ENCODE results near the gene CAP1. TPM values are rescaled to one million over a fixed set of nuclear protein-coding genes. Genes with fewer than 3 reads are reported as not detected.
"Not testable (repeated sequence)": the region's sequence is repeated elsewhere in the genome, so short reads cannot be mapped to it uniquely, and the experiment has no call there.

CAP1 gene, protein sequence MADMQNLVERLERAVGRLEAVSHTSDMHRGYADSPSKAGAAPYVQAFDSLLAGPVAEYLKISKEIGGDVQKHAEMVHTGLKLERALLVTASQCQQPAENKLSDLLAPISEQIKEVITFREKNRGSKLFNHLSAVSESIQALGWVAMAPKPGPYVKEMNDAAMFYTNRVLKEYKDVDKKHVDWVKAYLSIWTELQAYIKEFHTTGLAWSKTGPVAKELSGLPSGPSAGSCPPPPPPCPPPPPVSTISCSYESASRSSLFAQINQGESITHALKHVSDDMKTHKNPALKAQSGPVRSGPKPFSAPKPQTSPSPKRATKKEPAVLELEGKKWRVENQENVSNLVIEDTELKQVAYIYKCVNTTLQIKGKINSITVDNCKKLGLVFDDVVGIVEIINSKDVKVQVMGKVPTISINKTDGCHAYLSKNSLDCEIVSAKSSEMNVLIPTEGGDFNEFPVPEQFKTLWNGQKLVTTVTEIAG
- total RNA-seq, result 421 and 435 TPM in 2 replicates

DNA sequence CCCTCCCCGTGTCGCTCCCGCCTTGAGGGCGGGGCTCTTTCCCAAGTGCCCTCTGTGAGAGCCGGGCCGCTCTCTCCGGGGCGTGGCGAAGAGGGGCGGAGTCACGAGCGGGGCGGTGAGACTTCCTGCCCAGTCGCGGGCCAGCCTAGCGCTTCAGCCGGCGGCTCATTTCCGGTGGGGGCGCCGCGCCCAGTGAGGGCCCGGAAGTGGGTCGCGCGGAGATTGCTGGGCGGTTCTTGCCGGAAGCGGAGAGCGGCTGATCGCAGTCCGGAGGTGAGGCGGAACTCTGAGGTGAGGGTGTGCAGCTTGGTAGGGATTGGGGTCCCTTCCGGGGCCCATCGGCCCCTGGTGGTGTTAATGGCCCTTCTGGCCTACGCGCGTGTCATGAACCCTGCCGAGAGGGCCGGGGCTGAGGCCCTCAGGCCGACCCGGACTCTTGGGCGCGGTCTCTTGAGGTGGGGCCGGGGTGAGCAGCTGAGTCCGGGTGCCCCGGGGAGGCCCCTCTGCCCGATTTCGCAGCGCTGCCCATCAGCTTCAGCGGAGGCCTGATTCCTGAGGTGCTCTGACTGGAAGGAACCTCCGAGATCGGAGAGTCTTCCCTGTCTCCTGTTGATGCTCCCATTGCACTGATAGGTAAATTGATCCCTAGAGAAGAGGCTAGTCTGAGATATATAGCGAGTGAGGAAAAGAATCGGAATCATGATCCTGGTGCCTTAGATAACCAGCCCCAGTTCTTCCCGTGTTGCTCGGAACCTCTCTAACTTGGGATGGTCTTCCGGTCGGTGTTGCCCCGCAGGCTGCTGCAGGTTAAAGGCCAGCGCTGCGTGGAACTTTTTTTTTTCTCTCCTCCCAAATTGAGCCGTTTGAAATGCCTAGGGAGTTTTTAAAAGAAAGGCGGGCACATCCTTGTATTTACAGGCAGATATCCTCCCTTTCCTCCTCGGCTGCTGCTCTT lies at the start of gene CAP1:
Gene CAP1 (plus strand): TSS at position 219 of the 955 bp plus-strand sequence. CDS start 18,618 bp downstream, outside the sequence.
- DNase-seq (ENCODE audit: low spot score), result peak; percentile 100
- peaks cover 30% of the 10 kb centered on the region for H3K36me3 Mint-ChIP-seq (ENCODE audit: low read depth)
- peak within 1 kb of the TSS; percentile 99 for H3K27ac Mint-ChIP-seq
- no peaks in the 10 kb centered on the region for H3K9me3 Mint-ChIP-seq
- H3K4me1 Mint-ChIP-seq (ENCODE audit: low read depth), result peaks cover 70% of the 10 kb centered on the region
- H3K4me3 Mint-ChIP-seq, result peak within 1 kb of the TSS; percentile 97
- H3K27me3 Mint-ChIP-seq (ENCODE audit: insufficient read depth), result no peaks in the 10 kb centered on the region
- intact Hi-C loops (cut with micrococcal nuclease), result loop anchor here (1.0 to 10.0 kb wide), 11 partner anchors 9 to 944 kb away; partner anchors contain the start of genes MFSD2A, NFYC, PPIE and PPT1

DNA sequence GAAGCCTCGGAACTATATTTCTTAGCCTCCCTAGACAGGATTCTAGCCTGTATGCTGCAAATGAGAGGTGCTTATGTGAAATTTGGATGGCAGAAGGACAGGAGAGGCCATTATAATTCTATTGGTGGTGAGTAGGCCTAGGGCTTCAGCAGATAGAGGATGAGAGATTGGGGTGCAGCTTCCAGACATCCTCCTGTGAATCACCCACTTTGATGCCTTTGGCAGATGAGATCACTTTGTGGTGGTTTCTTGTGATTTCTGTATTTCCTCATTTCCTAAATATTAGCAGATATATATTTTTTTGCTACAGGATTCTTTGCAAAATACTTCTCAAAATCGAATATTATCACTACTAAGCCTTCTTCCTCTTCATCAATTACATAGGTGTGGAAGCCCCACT lies 48.3 kb upstream of the CAP1 start:
- Mint-ChIP-seq H3K4me3 (no peak overlapping the region), H3K4me1 (ENCODE audit: low read depth) (peaks cover 5% of the 10 kb centered on the region), H3K27me3 (ENCODE audit: insufficient read depth) (no peaks in the 10 kb centered on the region), H3K36me3 (ENCODE audit: low read depth) (no peaks in the 10 kb centered on the region), H3K27ac (no peak overlapping the region), H3K9me3 (no peaks in the 10 kb centered on the region)
- no peak for DNase-seq (ENCODE audit: low spot score)
- intact Hi-C loops (cut with micrococcal nuclease), result no loop called here

DNA sequence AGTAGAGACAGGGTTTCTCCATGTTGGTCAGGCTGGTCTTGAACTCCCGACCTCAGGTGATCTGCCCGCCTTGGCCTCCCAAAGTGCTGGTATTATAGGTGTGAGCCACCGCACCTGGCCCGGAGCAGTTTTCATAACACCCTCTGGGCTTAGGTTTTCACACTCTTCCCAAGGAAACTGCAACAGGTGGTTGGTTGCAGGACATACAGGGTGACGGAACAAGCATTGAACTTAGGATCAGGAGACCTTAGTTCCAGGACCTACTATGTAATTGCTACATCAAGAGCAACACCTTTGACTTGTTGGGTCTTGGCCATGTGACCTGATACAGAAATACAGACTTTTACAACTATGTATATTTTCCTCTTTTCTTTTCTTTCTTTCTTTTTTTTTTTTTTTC lies 47.6 kb upstream of the CAP1 start:
- H3K36me3 Mint-ChIP-seq (ENCODE audit: low read depth), result no peaks in the 10 kb centered on the region

DNA sequence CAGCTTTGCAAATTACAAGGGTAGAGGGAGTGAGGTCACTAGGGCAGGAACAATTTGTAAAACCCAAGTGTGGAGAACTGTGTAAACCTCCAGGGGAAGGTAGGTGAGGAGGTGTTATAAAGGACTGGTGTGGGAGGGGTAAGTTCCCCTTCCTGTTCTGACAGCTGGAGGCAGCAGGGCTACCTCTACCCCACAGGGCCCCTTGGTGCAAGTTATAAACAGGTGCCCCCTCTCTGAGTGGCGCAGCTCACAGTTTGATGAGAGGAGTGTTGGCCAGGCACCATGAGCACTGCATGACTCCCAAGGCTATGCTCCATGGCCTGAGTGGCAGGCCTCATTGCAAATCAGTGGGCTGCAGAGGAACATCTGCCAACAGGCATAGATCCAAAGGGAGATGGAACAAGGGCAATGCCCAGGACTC lies 44.5 kb upstream of the CAP1 start:
- Mint-ChIP-seq H3K4me3 (no peak overlapping the region), H3K36me3 (ENCODE audit: low read depth) (no peaks in the 10 kb centered on the region), H3K27ac (no peak overlapping the region), H3K27me3 (ENCODE audit: insufficient read depth) (no peaks in the 10 kb centered on the region), H3K9me3 (no peaks in the 10 kb centered on the region), H3K4me1 (ENCODE audit: low read depth) (peaks cover 5% of the 10 kb centered on the region)
- no peak for DNase-seq (ENCODE audit: low spot score)
- intact Hi-C loops (cut with micrococcal nuclease), result no loop called here

More for the DNA sequence above, 47.6 kb upstream of the CAP1 start:
- no peaks in the 10 kb centered on the region for H3K27me3 Mint-ChIP-seq (ENCODE audit: insufficient read depth)
- intact Hi-C loops (cut with micrococcal nuclease), result no loop called here
- H3K4me3 Mint-ChIP-seq, result no peak overlapping the region
- no peaks in the 10 kb centered on the region for H3K9me3 Mint-ChIP-seq
- DNase-seq (ENCODE audit: low spot score), result no peak
- no peak overlapping the region for H3K27ac Mint-ChIP-seq
- H3K4me1 Mint-ChIP-seq (ENCODE audit: low read depth), result peaks cover 5% of the 10 kb centered on the region

DNA sequence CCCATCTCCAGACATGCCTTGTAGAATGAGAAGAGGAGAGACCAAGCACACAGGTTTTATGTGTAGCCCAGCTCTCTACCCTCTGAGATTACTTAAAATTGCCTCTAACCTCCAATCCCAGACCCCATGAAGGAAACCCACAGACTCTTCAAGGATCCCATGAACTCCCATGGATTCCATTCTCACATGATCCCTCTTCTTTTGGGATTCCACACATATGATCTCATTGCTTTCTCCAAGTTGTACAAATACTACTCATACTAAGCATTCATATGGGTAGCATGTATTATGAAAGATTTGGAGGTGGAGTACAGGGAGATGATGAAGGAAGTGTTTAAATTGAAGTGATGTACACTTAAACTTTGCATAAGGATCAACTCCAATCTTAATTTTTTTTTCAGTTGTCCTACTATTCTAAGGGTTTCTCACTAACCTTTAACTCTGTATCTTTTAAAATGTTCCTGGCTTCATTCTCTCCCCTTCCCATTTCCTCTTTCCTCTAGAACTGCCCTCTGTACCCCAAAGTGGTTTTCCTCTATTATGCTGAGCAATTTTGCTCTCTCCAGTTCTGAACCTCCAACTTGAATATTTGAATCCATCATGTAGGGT lies 44.0 kb upstream of the CAP1 start:
- peaks cover 5% of the 10 kb centered on the region for H3K4me1 Mint-ChIP-seq (ENCODE audit: low read depth)
- no peak overlapping the region for H3K4me3 Mint-ChIP-seq
- no peaks in the 10 kb centered on the region for H3K9me3 Mint-ChIP-seq
- H3K27me3 Mint-ChIP-seq (ENCODE audit: insufficient read depth), result no peaks in the 10 kb centered on the region
- no peak overlapping the region for H3K27ac Mint-ChIP-seq
- DNase-seq (ENCODE audit: low spot score), result no peak
- intact Hi-C loops (cut with micrococcal nuclease), result no loop called here
- no peaks in the 10 kb centered on the region for H3K36me3 Mint-ChIP-seq (ENCODE audit: low read depth)

DNA sequence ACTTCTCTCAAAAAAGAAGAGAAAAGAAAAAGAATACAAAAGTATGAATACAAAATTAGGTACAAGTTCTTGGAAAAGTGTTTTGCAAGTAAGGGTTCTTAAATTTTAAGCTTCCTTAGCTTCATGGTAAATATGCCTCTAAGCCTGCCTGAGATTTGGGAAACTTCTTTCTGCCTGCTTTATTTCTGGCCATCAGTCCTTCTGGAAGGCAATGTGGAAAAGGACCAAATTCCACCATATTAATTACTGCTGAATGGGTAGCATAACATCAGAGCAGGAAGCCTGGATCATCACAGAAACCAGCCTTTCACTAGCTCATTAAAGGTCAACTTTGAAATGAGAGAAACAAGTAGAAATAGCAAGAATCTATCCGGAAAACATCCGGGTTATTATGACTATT lies 39.1 kb upstream of the CAP1 start:
- Mint-ChIP-seq H3K4me3 (no peak overlapping the region), H3K36me3 (ENCODE audit: low read depth) (no peaks in the 10 kb centered on the region), H3K27me3 (ENCODE audit: insufficient read depth) (peaks cover 12% of the 10 kb centered on the region), H3K4me1 (ENCODE audit: low read depth) (no peaks in the 10 kb centered on the region), H3K27ac (no peak overlapping the region), H3K9me3 (no peaks in the 10 kb centered on the region)
- no peak for DNase-seq (ENCODE audit: low spot score)
- intact Hi-C loops (cut with micrococcal nuclease), result no loop called here

DNA sequence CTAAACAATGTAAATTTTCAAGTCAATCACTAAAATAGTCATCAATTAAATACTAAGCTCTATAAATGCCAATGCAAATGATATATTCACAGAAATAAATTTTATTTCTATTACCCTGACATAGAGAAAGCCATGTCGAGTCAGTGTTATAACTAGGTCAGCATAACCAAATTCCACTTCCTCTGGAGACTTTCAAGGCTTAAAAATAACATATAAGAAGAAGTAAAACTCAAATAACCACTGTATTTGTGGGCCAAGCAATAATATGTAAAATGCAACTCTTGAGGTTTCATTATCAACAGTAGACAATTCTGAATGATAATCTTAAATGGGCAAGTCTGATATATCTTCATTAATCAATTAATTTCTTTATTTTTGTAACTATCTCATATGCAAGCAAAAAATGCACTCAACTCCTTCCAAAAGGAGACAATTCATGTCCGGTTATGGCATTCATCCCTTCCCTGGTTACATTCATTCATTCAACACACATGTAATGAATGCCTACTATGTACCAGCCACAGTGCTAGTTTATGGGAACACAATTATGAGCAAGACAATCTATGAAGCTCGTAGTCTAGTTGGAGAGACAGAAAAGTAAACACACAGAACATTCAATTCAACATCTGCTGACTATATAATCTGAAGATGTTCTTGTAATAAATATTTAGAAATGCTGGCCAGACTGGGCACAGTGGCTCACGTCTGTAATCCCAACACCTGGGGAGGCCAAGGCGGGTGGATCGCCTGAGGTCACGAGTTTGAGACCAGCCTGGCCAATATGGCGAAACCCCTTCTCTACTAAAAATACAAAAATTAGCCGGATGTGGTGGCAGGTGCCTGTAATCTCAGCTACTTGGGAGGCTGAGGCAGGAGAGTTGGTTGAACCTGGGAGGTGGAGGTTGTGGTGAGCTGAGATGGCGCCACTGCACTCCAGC lies 37.1 kb upstream of the CAP1 start:
- H3K27ac Mint-ChIP-seq, result no peak overlapping the region
- no peak for DNase-seq (ENCODE audit: low spot score)
- no peaks in the 10 kb centered on the region for H3K36me3 Mint-ChIP-seq (ENCODE audit: low read depth)
- intact Hi-C loops (cut with micrococcal nuclease), result no loop called here
- H3K9me3 Mint-ChIP-seq, result no peaks in the 10 kb centered on the region
- H3K4me1 Mint-ChIP-seq (ENCODE audit: low read depth), result no peaks in the 10 kb centered on the region
- peaks cover 12% of the 10 kb centered on the region for H3K27me3 Mint-ChIP-seq (ENCODE audit: insufficient read depth)
- H3K4me3 Mint-ChIP-seq, result no peak overlapping the region

DNA sequence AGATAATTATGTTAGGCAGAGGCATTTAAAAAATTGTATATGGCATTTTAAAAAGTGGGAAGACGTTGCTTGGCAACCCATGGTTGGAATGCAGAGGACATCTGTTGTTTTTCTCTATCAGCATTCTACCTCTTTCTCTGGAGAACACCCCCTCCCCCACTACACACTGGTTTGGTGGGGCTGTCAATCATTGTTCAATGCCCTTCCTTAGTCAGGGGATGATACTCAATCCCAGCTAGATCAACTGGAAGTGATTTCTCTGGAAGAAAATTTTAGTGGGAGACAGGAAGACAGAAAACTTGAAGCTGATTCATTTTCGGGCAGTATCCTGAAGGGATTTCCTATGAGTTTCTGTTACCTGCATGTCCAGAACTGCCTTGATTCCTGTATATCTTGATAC lies 35.7 kb upstream of the CAP1 start:
- Mint-ChIP-seq H3K9me3 (no peaks in the 10 kb centered on the region), H3K27me3 (ENCODE audit: insufficient read depth) (peaks cover 12% of the 10 kb centered on the region), H3K4me1 (ENCODE audit: low read depth) (no peaks in the 10 kb centered on the region), H3K27ac (no peak overlapping the region), H3K36me3 (ENCODE audit: low read depth) (no peaks in the 10 kb centered on the region), H3K4me3 (no peak overlapping the region)
- no peak for DNase-seq (ENCODE audit: low spot score)
- intact Hi-C loops (cut with micrococcal nuclease), result no loop called here

DNA sequence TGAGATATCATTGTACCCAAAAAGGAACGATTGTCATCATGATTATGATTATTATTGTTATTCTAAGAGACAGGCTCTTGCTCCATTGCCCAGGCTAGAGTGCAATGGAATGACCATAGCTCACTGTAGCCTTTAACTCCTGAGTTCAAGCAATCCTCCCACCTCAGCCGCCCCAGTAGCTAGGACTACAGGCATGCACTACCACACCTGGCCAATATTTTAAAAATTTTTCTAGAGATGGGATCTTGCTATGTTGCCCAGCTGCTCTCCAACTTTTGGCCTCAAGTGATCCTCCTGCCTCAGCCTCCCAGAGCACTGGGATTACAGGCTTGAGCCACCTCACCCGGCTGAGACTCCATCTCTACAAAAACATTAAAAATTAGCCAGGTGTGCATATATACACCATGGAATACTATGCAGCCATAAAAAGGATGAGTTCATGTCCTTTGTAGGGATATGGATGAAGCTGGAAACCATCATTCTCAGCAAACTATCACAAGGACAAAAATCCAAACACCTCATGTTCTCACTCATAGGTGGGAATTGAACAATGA lies 33.0 kb upstream of the CAP1 start:
- H3K4me3 Mint-ChIP-seq; H3K4me1 Mint-ChIP-seq (ENCODE audit: low read depth); H3K27ac Mint-ChIP-seq; H3K36me3 Mint-ChIP-seq (ENCODE audit: low read depth); intact Hi-C loops (cut with micrococcal nuclease); H3K9me3 Mint-ChIP-seq; DNase-seq (ENCODE audit: low spot score): not testable (repeated sequence)
- peaks cover 12% of the 10 kb centered on the region for H3K27me3 Mint-ChIP-seq (ENCODE audit: insufficient read depth)

DNA sequence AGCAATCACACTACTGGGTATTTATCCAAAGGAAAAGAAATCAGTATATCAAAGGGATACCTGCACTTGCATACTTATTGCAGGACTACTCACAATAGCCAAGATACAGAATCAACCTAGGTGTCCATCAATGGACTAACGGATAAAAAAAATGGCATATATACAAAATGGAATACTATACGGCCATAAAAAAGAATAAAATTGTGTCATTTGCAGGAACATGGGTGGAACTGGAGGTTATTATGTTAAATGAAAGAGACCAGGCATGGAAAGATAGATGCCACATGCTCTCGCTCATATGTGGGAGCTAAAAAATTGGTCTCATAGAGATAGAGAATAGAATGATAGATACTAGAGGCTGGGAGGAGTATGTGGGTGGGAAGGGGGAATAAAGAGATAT lies 29.3 kb upstream of the CAP1 start:
- no peak for DNase-seq (ENCODE audit: low spot score)
- H3K9me3 Mint-ChIP-seq, result peaks cover 6% of the 10 kb centered on the region
- no peaks in the 10 kb centered on the region for H3K4me1 Mint-ChIP-seq (ENCODE audit: low read depth)
- H3K36me3 Mint-ChIP-seq (ENCODE audit: low read depth), result no peaks in the 10 kb centered on the region
- H3K4me3 Mint-ChIP-seq, result no peak overlapping the region
- peaks cover 16% of the 10 kb centered on the region for H3K27me3 Mint-ChIP-seq (ENCODE audit: insufficient read depth)
- no peak overlapping the region for H3K27ac Mint-ChIP-seq
- intact Hi-C loops (cut with micrococcal nuclease), result no loop called here

DNA sequence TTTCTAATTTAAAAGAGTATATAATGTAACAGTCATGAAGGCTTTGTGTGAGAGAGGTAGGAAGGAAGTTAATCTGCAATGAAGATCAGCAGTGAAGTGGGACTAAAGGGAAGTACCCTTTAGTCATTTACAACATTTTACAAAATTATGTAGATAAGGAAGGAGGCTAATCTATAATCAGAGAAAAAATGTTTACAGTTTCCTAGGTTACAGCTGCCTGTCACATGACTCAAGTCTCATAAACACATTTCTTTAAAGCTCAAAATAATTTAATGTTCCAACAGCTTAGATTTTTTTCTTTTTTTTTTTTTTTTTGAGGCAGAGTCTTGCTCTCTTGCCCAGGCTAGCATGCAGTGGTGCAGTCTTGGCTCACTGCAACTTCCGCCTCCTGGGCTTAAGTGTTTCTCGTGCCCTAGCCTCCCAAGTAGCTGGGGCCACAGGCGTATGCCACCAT lies 26.2 kb upstream of the CAP1 start:
- no peak overlapping the region for H3K4me3 Mint-ChIP-seq
- peaks cover 6% of the 10 kb centered on the region for H3K9me3 Mint-ChIP-seq
- no peaks in the 10 kb centered on the region for H3K4me1 Mint-ChIP-seq (ENCODE audit: low read depth)
- H3K36me3 Mint-ChIP-seq (ENCODE audit: low read depth), result peaks cover 2% of the 10 kb centered on the region
- intact Hi-C loops (cut with micrococcal nuclease), result no loop called here
- peaks cover 20% of the 10 kb centered on the region for H3K27me3 Mint-ChIP-seq (ENCODE audit: insufficient read depth)
- no peak overlapping the region for H3K27ac Mint-ChIP-seq
- no peak for DNase-seq (ENCODE audit: low spot score)
